ENCODE data around the gene G6PC3. TPM values are rescaled to one million over a fixed set of nuclear protein-coding genes. Genes with fewer than 3 reads are reported as not detected.
"Not testable (repeated sequence)": the region's sequence is repeated elsewhere in the genome, so short reads cannot be mapped to it uniquely, and the experiment has no call there.

G6PC3 gene
- total and polyA plus RNA-seq, 2 donors = 13.7 to 30.2 TPM

DNA sequence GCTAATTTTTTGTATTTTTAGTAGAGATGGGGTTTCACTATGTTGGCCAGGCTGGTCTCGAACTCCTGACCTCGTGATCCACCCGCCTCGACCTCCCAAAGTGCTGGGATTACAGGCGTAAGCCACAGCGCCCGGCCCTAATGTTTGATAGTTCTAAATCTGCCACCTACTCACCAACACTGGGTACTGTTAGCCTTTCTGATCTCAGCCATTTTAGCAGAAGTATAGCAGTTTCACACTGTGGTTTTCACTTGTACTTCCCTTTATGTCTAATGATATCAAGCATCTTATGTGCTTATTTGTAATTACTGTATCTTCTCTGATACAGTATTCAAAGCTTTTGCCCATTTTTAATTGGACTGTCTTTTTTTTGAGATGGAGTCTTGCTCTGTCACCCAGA is 23.6 kb upstream of the G6PC3 start:
- not testable (repeated sequence) for DNase-seq (ENCODE audit: low read depth in 6 of 9, low spot score in 9 of 9); H3K4me3 ChIP-seq (ENCODE audit: low read length in 2 of 2); H3K27ac ChIP-seq (ENCODE audit: low read depth in 1 of 2, low read length in 1 of 2); H3K4me1 ChIP-seq (ENCODE audit: control insufficient read depth in 2 of 2, insufficient read depth in 2 of 2, low read length in 2 of 2); H3K9me3 ChIP-seq (ENCODE audit: control insufficient read depth in 2 of 2, insufficient read depth in 1 of 2, low read length in 1 of 2); H3K27me3 ChIP-seq (ENCODE audit: control insufficient read depth in 2 of 2, insufficient read depth in 1 of 2, low read length in 1 of 2)
- H3K36me3 ChIP-seq (ENCODE audit: control insufficient read depth in 2 of 2, insufficient read depth in 2 of 2, low read length in 1 of 2) = peaks cover 42 to 45% of the 10 kb centered on the region in 2 donors
- over 99% methylated on average over 7 of the region's 7 CpGs for WGBS

DNA sequence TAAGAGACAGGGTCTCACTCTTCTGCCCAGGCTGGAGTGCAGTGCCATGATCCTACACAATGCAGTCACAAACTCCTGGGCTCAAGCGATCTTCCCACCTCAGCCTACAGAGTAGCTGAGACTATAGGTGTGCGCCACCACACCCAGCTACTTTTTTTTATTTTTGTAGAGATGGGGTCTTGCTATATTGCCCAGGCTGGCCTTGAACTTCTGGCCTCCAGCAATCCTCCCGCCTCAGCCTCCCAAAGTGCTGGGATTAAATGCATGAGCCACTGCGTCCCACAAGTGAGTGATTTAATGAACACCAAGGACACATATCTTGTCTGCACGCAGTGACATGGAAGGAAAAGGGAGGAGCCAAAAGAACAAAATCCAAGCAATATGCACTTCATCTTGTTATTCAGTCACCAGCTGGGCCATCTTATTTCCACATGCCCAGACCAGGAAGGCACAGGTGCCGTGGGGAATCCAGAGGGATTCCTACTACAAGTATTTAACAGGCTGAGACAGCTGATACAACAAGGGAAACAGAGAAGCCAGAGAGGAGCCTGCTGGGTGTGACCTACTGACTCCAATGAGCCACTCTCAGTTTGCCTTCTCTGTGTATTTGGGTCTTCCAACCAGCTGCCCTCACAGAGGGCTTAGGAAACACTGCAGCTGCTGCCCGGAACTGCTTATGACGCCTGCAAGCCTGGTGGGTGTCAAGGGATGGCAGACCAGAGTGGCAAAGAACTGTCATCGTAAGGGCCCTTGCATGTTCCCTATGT is 21.1 kb upstream of the G6PC3 start:
- no peak overlapping the region for H3K4me3 ChIP-seq (ENCODE audit: low read length in 2 of 2)
- H3K36me3 ChIP-seq (ENCODE audit: control insufficient read depth in 2 of 2, insufficient read depth in 2 of 2, low read length in 1 of 2) = peaks cover 55 to 66% of the 10 kb centered on the region in 2 donors
- no peak for DNase-seq (ENCODE audit: low read depth in 6 of 9, low spot score in 9 of 9)
- H3K27ac ChIP-seq (ENCODE audit: low read depth in 1 of 2, low read length in 1 of 2) = no peak overlapping the region
- H3K9me3 ChIP-seq (ENCODE audit: control insufficient read depth in 2 of 2, insufficient read depth in 1 of 2, low read length in 1 of 2) = no peaks in the 10 kb centered on the region
- H3K4me1 ChIP-seq (ENCODE audit: control insufficient read depth in 2 of 2, insufficient read depth in 2 of 2, low read length in 2 of 2) = no peaks in the 10 kb centered on the region
- WGBS = 98% methylated on average over 9 of the region's 9 CpGs
- no peaks in the 10 kb centered on the region for H3K27me3 ChIP-seq (ENCODE audit: control insufficient read depth in 2 of 2, insufficient read depth in 1 of 2, low read length in 1 of 2)

DNA sequence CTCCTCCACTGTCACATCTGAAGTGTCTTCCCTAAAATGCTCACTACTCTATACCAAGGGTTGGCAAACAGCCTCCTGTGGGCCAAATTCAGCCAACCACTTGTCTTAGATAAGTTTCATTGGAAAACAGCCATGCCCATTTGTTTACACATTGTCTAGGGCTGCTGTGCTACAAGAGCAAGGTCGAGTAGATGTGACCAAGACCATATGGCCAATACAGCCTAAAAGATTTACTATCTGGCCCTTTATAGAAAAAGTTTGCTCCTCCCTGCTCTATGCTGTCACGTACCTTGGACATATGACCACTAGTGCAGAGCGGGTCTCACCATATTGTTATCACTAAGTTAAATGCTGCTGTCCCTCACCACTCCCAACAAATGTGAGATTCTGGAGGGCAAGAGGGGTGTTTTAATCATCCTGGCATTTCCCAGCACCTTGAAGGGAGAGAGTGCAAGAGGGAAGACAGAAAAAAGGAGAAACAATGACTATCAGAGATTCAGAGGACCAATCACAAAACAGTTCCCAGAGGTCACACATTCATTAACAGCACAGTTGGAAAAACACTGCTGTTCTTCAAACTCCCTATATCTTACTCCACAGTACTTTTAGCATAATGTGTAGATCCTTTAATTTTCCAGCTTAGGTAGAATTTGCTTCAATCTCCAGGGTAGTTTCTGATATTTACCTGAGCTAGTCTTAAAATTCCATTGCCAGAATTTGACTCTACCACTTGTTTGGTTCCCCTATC is 17.2 kb upstream of the G6PC3 start:
- Histone ChIP-seq H3K27ac (ENCODE audit: low read depth in 1 of 2, low read length in 1 of 2) (no peak overlapping the region), H3K4me3 (ENCODE audit: low read length in 2 of 2) (no peak overlapping the region), H3K36me3 (ENCODE audit: control insufficient read depth in 2 of 2, insufficient read depth in 2 of 2, low read length in 1 of 2) (peaks cover 54 to 65% of the 10 kb centered on the region in 2 donors), H3K27me3 (ENCODE audit: control insufficient read depth in 2 of 2, insufficient read depth in 1 of 2, low read length in 1 of 2) (no peaks in the 10 kb centered on the region), H3K4me1 (ENCODE audit: control insufficient read depth in 2 of 2, insufficient read depth in 2 of 2, low read length in 2 of 2) (no peaks in the 10 kb centered on the region), H3K9me3 (ENCODE audit: control insufficient read depth in 2 of 2, insufficient read depth in 1 of 2, low read length in 1 of 2) (no peaks in the 10 kb centered on the region)
- WGBS = 92% methylated on average over 3 of the region's 3 CpGs
- no peak for DNase-seq (ENCODE audit: low read depth in 6 of 9, low spot score in 9 of 9)

DNA sequence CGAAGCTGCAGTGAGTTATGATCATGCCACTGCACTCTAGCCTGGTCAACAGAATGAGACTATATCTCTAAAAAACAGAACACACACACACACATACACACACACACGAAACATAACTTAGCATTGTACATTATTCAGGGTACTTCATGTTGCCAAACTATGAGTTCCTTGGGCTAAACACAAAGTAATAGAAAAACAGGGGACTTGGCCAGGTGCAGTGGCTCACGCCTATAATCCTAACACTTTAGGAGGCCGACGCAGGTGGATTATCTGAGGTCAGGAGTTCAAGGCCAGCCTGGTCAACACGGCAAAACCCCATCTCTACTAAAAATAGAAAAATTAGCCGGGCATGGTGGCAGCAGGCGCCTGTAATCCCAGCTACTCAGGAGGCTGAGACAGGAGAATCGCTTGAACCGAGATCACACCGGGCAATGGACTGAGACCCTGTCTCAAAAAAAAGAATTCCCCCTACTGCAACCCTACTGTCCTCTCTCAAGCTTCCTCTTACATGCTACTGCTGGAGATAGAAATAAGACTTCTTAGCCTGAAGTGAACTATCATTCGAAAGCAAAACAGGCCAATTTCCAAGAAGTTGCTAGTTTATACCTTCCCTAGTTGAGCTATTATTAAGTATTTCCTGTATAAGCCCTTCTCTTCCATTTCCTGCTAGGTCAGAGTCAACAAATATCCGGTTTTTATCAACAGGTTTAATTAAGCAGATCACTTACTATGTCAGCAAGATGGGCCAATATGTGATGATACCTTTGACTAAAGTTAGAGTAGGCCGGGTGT is 11.2 kb upstream of the G6PC3 start:
- no peaks in the 10 kb centered on the region for H3K27me3 ChIP-seq (ENCODE audit: control insufficient read depth in 2 of 2, insufficient read depth in 1 of 2, low read length in 1 of 2)
- no peak overlapping the region for H3K27ac ChIP-seq (ENCODE audit: low read depth in 1 of 2, low read length in 1 of 2)
- no peak overlapping the region for H3K4me3 ChIP-seq (ENCODE audit: low read length in 2 of 2)
- 93% methylated on average over 14 of the region's 14 CpGs for WGBS
- peaks cover 49 to 52% of the 10 kb centered on the region in 2 donors for H3K36me3 ChIP-seq (ENCODE audit: control insufficient read depth in 2 of 2, insufficient read depth in 2 of 2, low read length in 1 of 2)
- H3K4me1 ChIP-seq (ENCODE audit: control insufficient read depth in 2 of 2, insufficient read depth in 2 of 2, low read length in 2 of 2) = peaks cover 0 to 2% of the 10 kb centered on the region in 2 donors
- DNase-seq (ENCODE audit: low read depth in 6 of 9, low spot score in 9 of 9) = no peak
- H3K9me3 ChIP-seq (ENCODE audit: control insufficient read depth in 2 of 2, insufficient read depth in 1 of 2, low read length in 1 of 2) = no peaks in the 10 kb centered on the region

DNA sequence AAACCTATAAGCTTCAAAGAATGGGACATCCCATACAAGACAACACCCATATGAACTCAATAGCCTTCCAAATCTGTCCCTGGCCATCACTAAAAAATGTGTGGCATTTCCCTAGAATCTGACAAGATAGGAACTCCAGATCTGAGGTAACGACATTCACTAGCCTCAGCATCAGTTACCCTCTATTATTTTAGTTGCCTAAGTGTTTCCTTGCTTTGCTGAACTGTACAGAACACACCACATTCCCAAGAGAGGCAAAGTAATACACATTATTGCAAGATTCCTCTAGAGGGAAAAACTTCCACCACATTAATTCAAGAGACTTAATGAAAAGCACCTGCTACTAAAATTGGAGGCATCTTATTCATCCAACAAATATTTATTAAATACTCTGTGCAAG is 9.1 kb upstream of the G6PC3 start:
- Histone ChIP-seq H3K9me3 (ENCODE audit: control insufficient read depth in 2 of 2, insufficient read depth in 1 of 2, low read length in 1 of 2) (no peaks in the 10 kb centered on the region), H3K4me1 (ENCODE audit: control insufficient read depth in 2 of 2, insufficient read depth in 2 of 2, low read length in 2 of 2) (peaks cover 2 to 10% of the 10 kb centered on the region in 2 donors), H3K27ac (ENCODE audit: low read depth in 1 of 2, low read length in 1 of 2) (no peak overlapping the region), H3K4me3 (ENCODE audit: low read length in 2 of 2) (no peak overlapping the region), H3K36me3 (ENCODE audit: control insufficient read depth in 2 of 2, insufficient read depth in 2 of 2, low read length in 1 of 2) (peaks cover 42 to 46% of the 10 kb centered on the region in 2 donors), H3K27me3 (ENCODE audit: control insufficient read depth in 2 of 2, insufficient read depth in 1 of 2, low read length in 1 of 2) (no peaks in the 10 kb centered on the region)
- no peak for DNase-seq (ENCODE audit: low read depth in 6 of 9, low spot score in 9 of 9)
- WGBS = 98% methylated on average over 1 of the region's 1 CpG

DNA sequence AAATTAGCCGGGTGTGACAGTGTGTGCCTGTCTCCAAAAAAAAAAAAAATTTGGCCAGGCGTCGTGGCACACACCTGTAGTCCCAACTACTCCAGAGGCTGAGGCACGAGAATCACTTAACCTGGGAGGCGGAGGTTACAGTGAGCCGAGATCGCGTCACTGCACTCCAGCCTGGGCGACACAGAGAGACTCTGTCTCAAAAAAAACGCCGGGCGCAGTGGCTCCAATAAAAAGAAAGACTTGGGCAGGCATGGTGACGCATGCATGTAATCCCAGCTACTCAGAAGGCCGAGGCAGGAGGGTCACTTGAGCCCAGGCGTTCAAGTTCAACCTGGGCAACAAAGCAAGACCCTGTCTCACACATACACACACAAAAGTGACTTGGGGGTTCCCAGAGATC is 7.7 kb upstream of the G6PC3 start:
- WGBS = 98% methylated on average over 15 of the region's 15 CpGs
- Histone ChIP-seq H3K9me3 (ENCODE audit: control insufficient read depth in 2 of 2, insufficient read depth in 1 of 2, low read length in 1 of 2) (no peaks in the 10 kb centered on the region), H3K4me3 (ENCODE audit: low read length in 2 of 2) (no peak overlapping the region), H3K27ac (ENCODE audit: low read depth in 1 of 2, low read length in 1 of 2) (no peak overlapping the region), H3K4me1 (ENCODE audit: control insufficient read depth in 2 of 2, insufficient read depth in 2 of 2, low read length in 2 of 2) (peaks cover 2 to 16% of the 10 kb centered on the region in 2 donors), H3K36me3 (ENCODE audit: control insufficient read depth in 2 of 2, insufficient read depth in 2 of 2, low read length in 1 of 2) (peaks cover 38 to 42% of the 10 kb centered on the region in 2 donors), H3K27me3 (ENCODE audit: control insufficient read depth in 2 of 2, insufficient read depth in 1 of 2, low read length in 1 of 2) (no peaks in the 10 kb centered on the region)
- no peak for DNase-seq (ENCODE audit: low read depth in 6 of 9, low spot score in 9 of 9)

DNA sequence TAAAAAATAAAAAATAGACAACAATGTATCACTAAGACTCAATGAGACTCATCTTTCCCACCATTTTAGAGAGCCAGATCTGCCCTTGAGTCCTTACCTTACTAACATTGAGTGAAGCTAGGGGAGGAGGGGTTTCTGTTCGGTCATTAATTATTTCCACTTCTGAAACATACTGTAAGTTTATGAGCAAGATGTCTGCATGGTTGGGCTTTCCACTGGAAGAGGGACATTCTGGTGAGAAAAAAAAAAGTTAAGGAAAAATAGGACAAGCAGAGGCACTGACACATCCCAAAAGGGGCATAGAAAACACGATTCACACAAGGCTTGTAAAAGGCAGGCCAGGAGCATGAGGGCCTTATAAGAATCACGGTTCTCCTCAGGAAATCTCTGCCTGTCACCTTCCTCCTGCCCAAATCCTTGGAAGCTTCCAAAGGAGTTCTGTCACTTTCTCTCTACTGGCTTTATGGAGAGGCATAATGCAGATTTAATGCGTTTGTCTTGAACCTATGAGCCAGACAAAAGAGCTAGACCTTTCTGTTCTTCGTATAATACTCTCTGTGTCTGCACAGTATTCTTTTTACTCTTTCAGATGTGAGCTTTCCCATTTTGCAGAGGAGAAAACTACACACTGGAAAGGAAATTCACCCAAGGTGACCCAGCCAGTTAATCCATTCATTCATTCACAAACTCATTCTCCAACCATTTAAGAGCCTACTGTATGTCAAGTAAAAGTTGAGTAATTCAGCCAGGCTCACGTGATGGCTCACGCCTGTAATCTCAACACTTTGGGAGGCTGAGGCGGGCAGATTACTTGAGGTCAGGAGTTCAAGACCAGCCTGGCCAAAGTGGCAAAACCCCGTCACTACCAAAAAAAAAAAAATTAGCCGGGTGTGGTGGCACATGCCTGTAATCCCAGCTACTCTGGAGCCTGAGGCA is 6.6 kb upstream of the G6PC3 start:
- no peak for DNase-seq (ENCODE audit: low read depth in 6 of 9, low spot score in 9 of 9)
- Histone ChIP-seq H3K36me3 (ENCODE audit: control insufficient read depth in 2 of 2, insufficient read depth in 2 of 2, low read length in 1 of 2) (peaks cover 29 to 35% of the 10 kb centered on the region in 2 donors), H3K9me3 (ENCODE audit: control insufficient read depth in 2 of 2, insufficient read depth in 1 of 2, low read length in 1 of 2) (no peaks in the 10 kb centered on the region), H3K27ac (ENCODE audit: low read depth in 1 of 2, low read length in 1 of 2) (no peak overlapping the region), H3K4me3 (ENCODE audit: low read length in 2 of 2) (no peak overlapping the region), H3K4me1 (ENCODE audit: control insufficient read depth in 2 of 2, insufficient read depth in 2 of 2, low read length in 2 of 2) (peaks cover 2 to 16% of the 10 kb centered on the region in 2 donors), H3K27me3 (ENCODE audit: control insufficient read depth in 2 of 2, insufficient read depth in 1 of 2, low read length in 1 of 2) (no peaks in the 10 kb centered on the region)
- WGBS = 95% methylated on average over 10 of the region's 10 CpGs

DNA sequence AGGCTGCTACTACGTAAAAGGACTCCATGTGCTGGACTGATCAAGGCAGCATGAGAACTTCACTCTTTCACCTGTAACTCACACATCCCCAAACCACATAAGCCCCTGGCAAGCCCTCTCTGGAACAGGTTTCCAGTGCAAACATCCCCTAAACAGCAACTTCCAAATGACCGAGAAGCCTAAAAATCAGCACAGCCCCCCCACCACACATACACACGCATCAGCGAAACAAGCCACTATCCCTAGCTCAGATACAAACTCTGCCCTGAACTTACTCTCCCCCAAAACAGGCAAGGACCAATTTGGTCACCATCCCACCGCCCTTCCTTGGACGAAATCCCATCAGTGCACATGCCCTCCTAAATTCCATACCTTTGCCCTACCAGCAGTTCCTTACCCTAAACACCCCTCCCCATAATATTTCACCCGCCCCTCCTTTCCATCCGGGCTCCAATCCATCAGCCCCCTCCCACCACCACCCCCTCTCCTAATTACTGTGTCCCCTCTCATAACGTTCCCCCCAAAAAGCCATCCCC is 4.8 kb upstream of the G6PC3 start:
- no peaks in the 10 kb centered on the region for H3K9me3 ChIP-seq (ENCODE audit: control insufficient read depth in 2 of 2, insufficient read depth in 1 of 2, low read length in 1 of 2)
- H3K36me3 ChIP-seq (ENCODE audit: control insufficient read depth in 2 of 2, insufficient read depth in 2 of 2, low read length in 1 of 2) = peaks cover 24 to 26% of the 10 kb centered on the region in 2 donors
- WGBS = 3% methylated on average over 9 of the region's 9 CpGs
- no peaks in the 10 kb centered on the region for H3K27me3 ChIP-seq (ENCODE audit: control insufficient read depth in 2 of 2, insufficient read depth in 1 of 2, low read length in 1 of 2)
- peaks cover 0 to 23% of the 10 kb centered on the region in 2 donors for H3K4me1 ChIP-seq (ENCODE audit: control insufficient read depth in 2 of 2, insufficient read depth in 2 of 2, low read length in 2 of 2)
- H3K27ac ChIP-seq (ENCODE audit: low read depth in 1 of 2, low read length in 1 of 2) = peak overlapping the region; percentile 77 to 93
- peak overlapping the region; percentile 65 to 83 for H3K4me3 ChIP-seq (ENCODE audit: low read length in 2 of 2)
- peak in 1 of 9 donors; percentile 29 for DNase-seq (ENCODE audit: low read depth in 6 of 9, low spot score in 9 of 9)
